HG03108 (cell line): ENCODE data around the gene WDR83.
"Not testable (repeated sequence)": the region's sequence is repeated elsewhere in the genome, so short reads cannot be mapped to it uniquely, and the experiment has no call there.

Source experiments
- ATAC-seq: cut with Tn5 transposase; IDR thresholded peaks from one replicate; pipeline ENCODE4 v1.9.1; 2021; ENCODE audit warnings: moderate library complexity; ENCODE audit not compliant: unreplicated experiment

WDR83 gene

GRCh38 chr19:12711187-12711586 lies 44.6 kb downstream of the WDR83 start:
- no peak for ATAC-seq

GRCh38 chr19:12712077-12712476 lies 45.5 kb downstream of the WDR83 start:
- not testable (repeated sequence) for ATAC-seq

GRCh38 chr19:12713304-12713703 lies 46.7 kb downstream of the WDR83 start:
- ATAC-seq: not testable (repeated sequence)

GRCh38 chr19:12715102-12715501 lies 48.5 kb downstream of the WDR83 start:
- no peak for ATAC-seq

- ATAC-seq: no peak
Measured at GRCh38 chr19:12715929-12716328, 49.3 kb downstream of the WDR83 start.

- ATAC-seq: no peak
Measured at GRCh38 chr19:12720296-12720695, 53.7 kb downstream of the WDR83 start.

GRCh38 chr19:12720851-12721655 lies 54.4 kb downstream of the WDR83 start:
- ATAC-seq: no peak

- peak; percentile 7 for ATAC-seq
Measured at GRCh38 chr19:12721656-12722565, 55.3 kb downstream of the WDR83 start.

- ATAC-seq: peak; percentile 71
Measured at GRCh38 chr19:12722566-12723380, 56.2 kb downstream of the WDR83 start.

- ATAC-seq: no peak
Measured at GRCh38 chr19:12723381-12723640, 56.7 kb downstream of the WDR83 start.

GRCh38 chr19:12723641-12724426 lies 57.2 kb downstream of the WDR83 start, which contains the start of gene TNPO2:
Gene TNPO2, minus strand, starts transcription at chr19:12723932. Its CDS starts 2,955 bp downstream, at chr19:12720977.
- ATAC-seq: no peak
